Measurements from ENCODE around the gene DEXI.
"Not testable (repeated sequence)": the region's sequence is repeated elsewhere in the genome, so short reads cannot be mapped to it uniquely, and the experiment has no call there.

GRCh38 chr16:10929097-10929496, 13.2 kb downstream of the DEXI start:
- not testable (repeated sequence) for TF ChIP-seq CTCF (IDR thresholded peaks at IDR 0.05; ENCODE audit: insufficient read depth, low read length, poor library complexity, severe bottlenecking); EZH2phosphoT487 (conservative IDR thresholded peaks at IDR 0.05; ENCODE audit: low read length)
